Embryonic facial prominence (tissue), 1 donor: Measurements from ENCODE around the gene UGCG.
"Not testable (repeated sequence)": the region's sequence is repeated elsewhere in the genome, so short reads cannot be mapped to it uniquely, and the experiment has no call there.

Experiments
- DNase-seq: peaks from one replicate; pipeline ENCODE4 v3.0.0-alpha.2; 2016; ENCODE audit errors: extremely low spot score

Gene UGCG

DNA sequence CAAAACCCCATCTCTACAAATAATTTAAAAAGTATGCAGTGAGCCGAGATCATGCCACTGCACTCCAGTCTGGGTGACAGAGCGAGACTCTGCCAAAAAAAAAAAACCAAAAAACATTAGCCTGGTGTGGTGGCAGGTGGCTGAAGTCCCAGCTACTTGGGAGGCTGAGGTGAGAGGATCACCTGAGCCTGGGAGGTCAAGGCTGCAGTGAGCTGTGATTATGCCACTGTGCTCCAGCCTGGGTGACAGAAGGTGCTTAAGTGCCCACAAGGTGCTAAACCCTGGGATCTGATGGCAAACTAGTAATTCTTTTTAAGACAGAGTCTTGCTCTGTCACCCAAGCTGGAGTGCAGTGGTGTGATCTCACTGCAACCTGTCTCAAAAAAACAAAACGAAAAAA, 5.7 kb upstream of the UGCG start:
- not testable (repeated sequence) for DNase-seq

DNA sequence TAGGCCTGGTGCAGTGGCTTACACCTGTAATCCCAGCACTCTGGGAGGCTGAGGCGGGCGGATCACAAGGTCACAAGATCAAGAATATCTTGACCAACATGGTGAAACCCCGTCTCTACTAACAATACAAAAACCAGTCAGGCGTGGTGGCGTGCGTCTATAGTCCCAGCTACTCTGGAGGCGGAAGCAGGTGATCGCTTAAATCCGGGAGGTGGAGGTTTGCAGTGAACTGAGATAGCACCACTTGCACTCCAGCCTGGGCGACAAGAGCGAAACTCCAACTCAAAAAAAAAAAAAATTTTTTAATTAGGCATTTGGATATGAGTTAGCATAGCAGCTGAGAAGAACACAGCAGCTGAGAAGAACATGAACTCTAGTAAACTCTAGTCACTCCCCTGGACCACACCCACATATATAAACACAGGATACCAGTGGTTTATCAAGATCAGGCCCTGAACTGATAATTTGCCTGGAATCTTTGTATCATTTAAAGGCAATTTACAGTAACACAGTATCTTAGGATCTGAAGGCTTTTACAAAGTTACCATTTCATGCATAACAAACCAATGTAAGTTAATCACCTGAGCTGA, 4.6 kb upstream of the UGCG start:
- DNase-seq: no peak

DNA sequence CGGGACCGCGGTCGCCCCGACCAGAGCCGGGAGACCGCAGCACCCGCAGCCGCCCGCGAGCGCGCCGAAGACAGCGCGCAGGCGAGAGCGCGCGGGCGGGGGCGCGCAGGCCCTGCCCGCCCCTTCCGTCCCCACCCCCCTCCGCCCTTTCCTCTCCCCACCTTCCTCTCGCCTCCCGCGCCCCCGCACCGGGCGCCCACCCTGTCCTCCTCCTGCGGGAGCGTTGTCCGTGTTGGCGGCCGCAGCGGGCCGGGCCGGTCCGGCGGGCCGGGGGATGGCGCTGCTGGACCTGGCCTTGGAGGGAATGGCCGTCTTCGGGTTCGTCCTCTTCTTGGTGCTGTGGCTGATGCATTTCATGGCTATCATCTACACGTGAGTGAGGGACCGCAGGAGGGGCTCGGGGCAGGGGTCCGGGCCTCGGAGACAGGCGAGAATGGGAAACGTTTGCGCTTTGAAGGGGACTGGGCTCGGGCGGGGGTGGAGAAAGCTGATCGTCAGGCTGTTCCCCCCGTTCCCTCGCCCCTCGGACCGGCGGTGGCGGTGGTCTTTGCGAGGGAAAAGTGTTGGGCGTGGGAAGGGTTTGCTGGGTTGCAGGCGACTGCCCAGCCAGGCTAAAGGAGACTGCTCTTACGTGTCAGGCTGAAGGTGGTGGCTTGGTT, 457 bp downstream of the UGCG start:
- no peak for DNase-seq

DNA sequence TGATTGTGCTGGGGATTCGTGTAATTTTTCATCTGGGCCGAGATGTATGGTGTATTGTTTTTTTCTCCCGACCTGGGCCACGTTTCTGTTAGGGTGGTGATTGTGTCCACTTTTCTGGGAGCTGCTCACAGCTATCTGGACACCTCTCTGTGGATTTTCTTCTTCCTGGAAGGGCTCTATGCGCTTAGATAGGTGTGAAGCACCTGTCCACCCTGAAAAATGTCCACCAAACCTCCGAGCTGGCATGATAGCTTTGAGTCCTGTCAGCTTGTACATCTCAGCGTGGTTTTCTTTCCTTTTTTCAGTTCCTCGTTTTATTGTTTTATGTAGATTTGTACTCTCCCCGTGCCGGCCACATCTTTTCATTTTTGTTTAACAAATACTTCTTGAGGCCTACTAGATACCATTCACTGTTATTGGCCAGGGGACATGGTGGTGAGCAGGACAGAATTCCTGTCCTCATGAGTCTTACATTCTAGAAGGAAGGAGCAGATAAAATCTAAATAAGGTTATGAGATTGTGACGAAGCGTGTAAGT, 1.1 kb downstream of the UGCG start:
- DNase-seq: no peak

DNA sequence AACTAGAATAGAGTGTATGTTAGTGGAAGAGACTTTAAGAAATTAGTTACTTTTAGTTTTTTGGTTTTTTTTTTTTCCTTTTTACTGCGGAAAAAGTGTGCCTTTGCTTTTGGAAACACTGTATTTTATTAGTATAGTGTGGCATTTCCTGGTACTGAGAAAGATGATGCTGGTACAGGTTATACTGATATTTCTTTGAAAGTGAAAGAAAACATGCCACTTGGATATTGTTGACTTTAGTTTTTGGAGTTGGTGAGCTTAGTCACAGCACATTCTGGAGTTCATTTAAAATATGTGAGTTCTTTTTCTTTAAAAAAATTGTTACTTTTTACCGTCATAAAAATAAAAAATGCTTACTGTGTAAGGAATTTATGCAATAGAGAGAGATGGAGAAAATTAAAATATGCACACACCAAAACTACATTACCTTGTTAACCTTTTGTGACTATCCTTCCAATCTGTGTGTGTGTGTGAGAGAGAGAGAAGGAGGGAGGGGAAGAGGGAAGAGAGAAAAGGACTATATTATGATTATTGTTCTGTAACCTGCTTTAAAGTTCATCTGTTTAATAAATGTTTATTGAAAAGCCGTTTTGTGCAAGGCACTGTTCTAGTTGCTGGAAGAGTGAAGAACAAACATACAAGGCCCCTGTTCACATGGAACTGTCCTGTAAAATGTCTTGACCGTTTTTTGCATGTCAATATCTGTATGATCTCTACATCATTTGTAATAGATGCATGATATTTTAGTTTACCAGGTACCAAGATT, 1.9 kb downstream of the UGCG start:
- DNase-seq: no peak

DNA sequence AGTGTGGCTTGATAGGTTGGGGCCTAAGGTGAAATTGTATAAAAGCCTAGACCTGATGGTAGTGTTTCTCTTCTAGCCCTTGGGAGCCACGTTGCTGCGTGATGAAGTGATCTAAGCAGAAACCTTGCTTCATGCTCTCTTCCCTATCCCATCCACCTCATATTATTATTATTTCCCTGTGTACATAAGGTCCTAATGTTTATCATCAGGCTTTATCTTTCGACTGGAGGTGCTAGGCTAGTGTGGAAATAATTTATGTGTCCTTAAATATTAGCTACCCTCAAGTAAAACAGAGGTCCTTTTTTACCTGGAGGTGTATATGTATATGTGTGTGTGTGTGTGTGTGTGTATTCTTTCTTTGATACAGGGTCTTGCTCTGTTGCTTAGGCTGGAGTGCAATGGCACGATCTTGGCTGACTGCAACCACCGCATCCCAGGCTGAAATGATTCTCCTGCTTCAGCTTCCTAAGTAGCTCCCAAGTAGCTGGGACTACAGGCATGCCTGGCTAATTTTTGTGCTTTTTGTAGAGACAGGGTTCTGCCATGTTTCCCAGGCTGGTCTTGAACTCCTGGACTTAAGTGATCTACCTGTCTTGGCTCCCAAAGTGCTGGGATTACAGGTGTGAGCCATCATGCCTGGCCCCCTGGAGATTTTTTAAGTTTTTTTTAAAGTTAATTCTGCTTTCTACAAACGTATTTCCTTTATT, 3.7 kb downstream of the UGCG start:
- no peak for DNase-seq

DNA sequence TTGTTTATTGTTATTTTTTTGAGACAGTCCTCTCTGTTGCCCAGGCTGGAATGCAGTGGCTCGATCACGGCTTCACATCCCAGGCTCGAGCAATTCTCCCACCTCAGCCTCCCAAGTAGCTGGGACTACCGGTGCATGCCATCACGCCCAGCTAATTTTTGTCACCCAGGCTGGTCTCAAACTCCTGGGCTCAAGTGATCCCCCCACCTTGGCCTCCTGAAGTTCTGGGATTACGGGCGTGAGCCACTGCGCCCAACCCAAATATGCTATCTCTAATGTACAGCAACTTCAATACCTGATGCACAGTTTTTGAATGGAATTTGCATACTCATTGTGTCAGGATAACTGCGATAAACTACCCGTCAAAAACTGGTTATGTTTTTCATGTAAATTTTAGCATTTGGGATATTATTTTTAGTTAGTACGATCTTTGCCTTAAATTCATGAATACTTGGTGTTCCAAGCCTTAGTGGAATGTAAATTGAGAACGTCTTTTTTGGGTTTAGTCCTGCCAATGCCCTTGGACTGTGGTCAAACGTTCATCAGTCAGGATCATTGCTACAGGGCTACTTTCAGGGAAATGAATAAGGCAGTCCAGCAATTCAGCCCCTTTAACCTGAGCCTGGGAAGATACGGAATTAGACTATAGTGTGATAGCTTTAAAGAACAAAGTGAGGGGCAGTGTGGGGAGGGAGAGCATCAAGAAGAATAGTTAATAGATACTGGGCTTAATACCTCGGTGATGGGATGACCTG, 4.4 kb downstream of the UGCG start:
- no peak for DNase-seq

DNA sequence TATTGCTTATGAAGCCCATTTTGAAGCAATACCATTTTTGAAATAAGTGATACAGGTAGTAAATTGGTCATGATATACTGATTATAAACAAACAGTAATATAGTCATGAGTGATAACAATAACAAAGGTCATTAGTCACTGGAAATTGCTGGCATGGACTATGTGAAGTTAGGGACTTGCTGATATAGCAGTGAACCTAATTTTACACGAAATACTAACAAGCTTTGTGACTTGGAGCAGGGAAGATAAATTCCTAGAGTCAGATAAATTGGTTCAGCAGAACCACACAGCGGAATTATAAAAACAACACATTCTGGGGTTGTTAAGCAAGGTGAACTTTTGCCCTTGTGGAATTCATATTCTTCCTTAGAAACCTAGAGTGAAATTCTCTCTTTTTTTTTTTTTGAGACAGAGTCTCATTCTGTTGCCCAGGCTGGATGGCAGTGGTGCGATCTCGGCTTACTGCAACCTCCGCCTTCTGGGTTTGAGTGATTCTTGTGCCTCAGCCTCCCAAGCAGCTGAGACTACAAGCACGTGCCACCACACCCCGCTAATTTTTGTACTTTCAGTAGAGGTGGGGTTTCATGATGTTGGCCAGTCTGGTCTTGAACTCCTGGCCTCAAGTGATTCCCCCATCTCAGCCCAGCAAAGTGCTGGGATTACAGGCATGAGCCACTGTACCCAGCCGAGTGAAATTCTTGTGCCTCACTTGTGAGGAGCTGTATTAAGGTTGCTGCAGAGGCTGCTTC, 6.0 kb downstream of the UGCG start:
- DNase-seq: no peak

DNA sequence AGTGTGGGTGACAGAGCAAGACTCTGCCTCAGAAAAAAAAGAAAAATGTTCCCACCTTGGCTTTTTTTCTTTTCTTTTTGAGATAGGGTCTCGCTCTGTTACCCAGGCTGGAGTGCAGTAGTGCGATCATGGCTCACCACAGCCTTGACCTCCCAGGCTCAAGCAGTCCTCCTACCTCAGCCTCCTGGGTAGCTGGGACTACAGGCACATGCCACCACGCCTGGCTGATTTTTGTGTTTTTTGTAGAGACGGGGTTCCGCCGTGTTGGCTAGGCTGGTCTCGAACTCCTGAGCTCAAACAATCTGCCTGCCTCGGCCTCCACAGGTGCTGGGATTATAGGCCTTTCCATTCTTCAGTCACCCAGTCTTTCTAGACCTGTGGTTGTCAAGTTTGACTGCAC, 6.9 kb downstream of the UGCG start:
- DNase-seq: not testable (repeated sequence)

DNA sequence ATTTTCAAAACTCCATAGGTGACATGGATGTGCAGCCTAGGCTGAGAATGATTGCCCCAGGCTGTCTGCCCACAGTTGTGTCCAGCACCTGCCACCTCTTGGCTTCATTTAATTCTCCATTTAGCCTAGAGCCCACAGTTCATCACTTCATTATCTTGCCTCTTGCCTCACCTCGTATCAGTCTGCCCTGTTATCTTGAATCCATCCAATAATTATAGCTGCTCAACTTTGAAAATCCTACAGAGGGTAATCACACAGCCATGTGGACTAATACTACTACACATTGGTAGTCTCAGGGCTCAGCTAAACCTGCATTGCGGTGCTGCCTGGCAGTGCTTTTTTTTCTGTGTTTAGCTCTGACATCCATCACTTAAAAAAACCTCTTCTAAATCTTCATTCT, 7.4 kb downstream of the UGCG start:
- DNase-seq: no peak

DNA sequence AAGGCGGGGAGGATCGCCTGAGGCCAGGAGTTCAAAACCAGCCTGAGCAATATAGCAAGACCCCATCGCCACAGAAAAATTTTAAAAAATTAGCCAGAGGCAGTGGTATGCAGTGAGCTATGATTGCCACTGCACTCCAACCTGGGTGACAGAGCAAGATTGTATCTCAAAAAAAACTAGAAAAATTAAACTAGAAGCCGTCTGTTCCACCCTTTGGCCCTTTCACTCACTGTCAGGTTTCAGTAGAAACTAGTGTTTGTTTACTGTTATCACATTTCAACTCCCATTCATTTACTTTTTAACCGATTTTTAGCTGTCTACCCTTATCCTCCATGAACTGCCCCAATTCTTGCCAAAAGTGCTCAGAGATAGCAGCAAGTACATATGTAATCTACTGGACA, 8.3 kb downstream of the UGCG start:
- no peak for DNase-seq

DNA sequence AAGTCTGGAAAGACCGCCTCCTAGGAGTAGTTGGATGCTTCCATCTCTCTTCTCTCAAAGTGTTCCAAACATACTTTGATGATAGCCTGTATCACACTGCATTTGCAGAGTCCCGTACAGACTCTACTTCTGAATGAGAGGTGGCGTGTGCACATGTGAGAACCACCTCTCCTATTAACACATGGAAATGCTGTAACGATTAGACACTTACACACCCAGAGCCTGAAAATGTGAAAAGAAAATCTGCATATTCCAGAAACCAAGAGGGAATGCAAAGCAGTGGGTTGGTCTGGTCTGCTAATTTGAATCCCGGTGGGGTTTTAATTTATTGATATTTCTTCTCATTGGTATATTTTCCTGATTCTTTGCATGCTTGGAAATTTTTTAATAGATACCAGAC, 10.5 kb downstream of the UGCG start:
- DNase-seq: no peak

DNA sequence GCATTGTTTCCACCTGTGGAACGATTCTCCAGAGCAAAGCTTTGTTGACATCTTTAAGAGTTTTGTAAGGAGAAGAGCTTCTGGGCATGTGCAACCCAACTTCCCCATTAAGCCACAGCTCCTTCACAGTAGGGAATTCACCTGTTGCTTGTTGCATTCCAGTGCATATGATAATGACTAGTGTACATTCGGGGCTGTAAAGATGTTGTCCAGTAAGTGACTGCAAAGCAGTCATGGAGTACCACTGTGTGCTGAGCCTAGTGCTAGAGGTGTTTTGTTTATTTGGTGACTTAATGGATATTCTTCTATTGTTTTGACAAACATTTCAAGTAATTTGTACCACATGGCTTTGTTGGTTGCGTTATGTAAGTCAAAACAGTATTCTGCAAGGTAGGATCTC, 12.8 kb downstream of the UGCG start:
- DNase-seq: no peak

DNA sequence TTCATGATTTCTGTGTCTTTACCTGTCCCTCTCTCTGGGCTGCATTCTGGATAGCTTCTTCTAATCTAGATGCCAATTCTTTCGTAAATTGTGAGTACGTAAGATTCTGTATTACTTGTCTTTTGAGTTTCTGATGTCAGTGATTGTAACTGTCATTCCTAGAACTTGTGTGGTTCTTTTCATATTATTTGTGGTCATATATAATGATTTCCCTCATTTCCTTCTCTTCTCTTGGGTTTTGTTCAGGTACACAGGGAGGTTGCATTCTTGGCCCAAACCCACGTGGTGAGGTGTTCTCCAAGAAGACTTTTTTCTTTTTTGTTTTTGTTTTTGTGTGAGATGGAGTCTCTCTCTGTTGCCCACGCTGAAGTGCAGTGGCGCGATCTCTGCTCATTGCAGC, 13.8 kb downstream of the UGCG start:
- no peak for DNase-seq

DNA sequence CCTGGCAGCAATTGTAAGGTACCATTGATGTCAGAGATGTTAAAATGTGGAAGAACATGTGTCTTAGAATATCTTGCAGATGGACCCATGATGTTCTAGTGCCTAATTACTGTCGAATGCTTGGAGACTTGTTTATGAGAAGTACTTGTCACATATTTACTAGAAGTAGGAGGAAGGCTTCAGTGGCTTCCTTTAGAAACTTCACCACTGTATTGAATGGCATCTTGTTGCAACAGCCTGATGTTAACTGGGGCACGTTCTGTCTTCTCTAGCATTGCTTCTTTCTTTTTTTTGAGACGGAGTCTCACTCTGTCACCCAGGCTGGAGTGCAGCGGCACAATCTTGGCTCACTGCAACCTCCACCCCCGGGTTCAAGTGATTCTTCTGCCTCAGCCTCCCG, 16.5 kb downstream of the UGCG start:
- no peak for DNase-seq

DNA sequence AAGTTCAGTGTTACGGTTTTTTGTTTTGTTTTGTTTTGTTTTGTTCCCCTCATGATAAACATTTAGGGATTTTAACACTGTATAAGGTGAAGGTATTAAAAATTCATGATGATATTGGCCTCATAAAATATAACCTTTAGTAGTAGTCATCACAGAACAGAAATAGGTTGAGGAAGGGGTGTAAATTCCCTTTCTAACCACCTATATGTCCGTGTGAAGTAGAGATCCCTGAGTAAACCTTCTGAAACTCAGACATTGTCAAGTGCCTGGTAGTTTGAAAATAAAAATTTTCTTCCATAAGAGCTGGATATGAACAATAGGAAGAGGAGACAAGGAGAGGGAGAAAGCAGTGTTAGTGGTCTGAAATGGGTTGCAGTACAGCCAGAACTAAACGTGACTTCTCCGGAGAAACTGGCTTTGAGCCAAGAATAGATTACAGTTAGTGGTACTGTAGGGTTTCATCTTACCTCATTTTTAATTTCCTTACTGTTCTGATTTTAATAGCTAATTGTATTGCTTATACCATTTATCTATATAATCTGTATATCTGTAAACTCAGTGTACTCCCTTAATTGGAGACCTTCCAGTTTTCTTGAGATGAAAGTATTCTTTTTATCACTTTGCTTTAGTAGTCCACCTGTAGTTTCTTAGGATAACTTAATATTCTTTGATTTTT, 18.3 kb downstream of the UGCG start:
- DNase-seq: no peak

DNA sequence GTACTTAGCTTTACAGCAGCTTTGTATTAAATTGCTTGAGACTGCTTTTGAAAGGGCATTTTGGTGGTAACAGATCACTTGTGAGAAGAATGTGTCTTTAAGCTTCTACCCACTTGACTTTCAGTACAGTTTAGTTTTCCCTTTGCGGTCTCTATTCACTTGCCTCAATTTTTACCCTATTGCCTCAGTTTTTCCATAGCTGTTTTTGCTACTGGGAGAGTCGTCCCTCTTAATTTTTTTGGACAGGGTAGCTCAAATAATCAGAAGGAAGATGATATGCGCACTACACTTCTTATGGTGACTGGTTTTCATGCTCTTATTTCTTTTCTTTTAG, 18.8 kb downstream of the UGCG start:
- DNase-seq: no peak

DNA sequence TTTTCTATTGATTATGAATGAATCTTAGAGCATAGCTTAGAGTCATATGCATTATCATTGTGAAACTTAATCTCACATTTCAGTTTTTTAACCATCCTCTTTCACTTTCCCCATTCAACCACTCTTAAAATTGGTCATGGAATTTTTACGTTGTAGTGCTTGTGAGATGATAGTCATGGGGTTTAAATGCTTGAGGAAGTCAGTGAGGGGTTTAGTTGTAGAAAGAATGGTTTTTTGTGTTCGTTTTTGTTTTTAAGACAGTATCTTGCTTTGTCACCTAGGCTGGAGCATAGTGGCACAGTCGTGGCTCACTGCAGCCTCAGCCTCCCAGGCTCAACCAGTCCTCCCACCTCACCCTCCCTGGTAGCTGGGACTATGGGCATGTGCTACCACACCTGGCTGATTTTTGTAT, 19.6 kb downstream of the UGCG start:
- DNase-seq: no peak

DNA sequence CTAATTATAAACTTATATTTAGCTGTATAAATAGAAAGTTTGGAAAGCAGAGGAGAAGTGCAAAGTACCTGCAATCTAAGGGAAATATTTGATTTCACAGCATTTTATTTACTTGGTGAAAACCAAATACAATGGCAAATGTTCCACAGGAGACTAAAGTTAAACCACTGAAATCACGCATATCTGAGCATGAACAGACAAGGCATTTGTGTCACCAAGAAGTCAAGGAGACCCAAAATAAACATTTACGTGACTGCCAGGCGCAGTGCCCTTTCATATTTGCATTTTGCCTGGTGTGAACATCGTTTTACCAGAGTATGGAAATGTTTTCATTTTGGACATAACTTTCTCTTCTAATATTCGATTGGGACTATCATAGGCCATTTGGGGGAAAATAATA, 20.6 kb downstream of the UGCG start:
- no peak for DNase-seq

DNA sequence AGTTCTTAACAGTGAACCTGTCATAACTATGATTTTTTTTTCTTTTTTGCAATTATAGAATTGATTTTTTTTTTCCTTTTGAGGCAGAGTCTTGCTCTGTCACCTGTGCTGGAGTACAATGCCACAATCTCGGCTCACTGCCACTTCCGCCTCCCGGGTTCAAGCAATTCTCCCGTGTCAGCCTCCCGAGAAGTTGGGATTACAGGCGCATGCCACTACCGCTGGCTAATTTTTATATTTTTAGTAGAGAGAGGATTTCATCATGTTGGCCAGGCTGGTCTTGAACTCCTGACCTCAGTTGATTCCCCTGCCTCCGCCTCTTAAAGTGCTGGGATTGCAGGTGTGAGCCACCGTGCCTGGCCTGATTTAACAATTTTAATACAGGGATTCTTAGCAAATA, 21.4 kb downstream of the UGCG start:
- no peak for DNase-seq

DNA sequence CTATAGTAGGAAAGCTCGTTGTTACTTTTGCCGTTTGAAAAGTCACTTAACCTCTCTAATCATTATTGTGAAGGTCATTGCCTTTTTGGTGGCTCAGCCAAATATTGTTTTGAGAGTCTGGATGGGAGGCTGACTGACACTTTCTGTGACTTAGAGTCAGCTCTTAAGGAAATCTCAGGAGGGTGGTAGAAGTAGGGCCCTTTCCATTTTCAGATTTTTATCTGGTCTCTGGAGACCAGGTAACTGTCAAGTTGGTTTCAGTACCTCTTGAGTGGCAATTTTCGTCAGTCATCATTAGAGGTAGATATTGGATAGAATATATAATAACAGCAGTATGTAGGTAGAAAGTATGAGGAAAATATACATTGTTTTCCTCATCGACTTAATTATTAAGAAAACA, 23.3 kb downstream of the UGCG start:
- no peak for DNase-seq
